ENCODE results near the gene RNF13.

Gene RNF13

DNA sequence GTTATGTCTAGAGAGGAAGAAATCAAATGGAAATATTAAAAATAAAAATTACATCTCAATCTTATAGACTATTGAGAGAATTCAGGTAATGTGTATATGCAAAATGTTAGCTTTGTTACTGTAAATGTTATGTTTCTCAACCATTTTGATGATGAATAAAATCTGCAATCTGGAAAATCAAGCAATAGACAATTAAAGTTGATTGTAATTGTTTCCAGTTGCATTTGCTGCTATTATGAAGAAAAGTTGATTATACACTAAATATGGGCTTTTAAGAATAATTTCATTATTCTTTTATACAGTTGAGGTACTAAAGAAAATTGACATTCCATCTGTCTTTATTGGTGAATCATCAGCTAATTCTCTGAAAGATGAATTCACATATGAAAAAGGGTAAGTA lies 88.8 kb downstream of the RNF13 start:
- DNase-seq (ENCODE audit: low read depth in 1 of 2, low spot score in 1 of 2), result no peak
- TF ChIP-seq SPI1 (IDR thresholded peaks at IDR 0.05; ENCODE audit: borderline replicate concordance, low read depth) (no peak), GABPA (IDR thresholded peaks at IDR 0.05; ENCODE audit: low read depth) (no peak), POLR2AphosphoS5 (IDR thresholded peaks at IDR 0.05; ENCODE audit: low read depth) (no peak)
- TF ChIP-seq, protein P1, sequence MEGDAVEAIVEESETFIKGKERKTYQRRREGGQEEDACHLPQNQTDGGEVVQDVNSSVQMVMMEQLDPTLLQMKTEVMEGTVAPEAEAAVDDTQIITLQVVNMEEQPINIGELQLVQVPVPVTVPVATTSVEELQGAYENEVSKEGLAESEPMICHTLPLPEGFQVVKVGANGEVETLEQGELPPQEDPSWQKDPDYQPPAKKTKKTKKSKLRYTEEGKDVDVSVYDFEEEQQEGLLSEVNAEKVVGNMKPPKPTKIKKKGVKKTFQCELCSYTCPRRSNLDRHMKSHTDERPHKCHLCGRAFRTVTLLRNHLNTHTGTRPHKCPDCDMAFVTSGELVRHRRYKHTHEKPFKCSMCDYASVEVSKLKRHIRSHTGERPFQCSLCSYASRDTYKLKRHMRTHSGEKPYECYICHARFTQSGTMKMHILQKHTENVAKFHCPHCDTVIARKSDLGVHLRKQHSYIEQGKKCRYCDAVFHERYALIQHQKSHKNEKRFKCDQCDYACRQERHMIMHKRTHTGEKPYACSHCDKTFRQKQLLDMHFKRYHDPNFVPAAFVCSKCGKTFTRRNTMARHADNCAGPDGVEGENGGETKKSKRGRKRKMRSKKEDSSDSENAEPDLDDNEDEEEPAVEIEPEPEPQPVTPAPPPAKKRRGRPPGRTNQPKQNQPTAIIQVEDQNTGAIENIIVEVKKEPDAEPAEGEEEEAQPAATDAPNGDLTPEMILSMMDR (IDR thresholded peaks at IDR 0.05; ENCODE audit: insufficient read depth, low read length), result no peak
- TF ChIP-seq, protein P2, sequence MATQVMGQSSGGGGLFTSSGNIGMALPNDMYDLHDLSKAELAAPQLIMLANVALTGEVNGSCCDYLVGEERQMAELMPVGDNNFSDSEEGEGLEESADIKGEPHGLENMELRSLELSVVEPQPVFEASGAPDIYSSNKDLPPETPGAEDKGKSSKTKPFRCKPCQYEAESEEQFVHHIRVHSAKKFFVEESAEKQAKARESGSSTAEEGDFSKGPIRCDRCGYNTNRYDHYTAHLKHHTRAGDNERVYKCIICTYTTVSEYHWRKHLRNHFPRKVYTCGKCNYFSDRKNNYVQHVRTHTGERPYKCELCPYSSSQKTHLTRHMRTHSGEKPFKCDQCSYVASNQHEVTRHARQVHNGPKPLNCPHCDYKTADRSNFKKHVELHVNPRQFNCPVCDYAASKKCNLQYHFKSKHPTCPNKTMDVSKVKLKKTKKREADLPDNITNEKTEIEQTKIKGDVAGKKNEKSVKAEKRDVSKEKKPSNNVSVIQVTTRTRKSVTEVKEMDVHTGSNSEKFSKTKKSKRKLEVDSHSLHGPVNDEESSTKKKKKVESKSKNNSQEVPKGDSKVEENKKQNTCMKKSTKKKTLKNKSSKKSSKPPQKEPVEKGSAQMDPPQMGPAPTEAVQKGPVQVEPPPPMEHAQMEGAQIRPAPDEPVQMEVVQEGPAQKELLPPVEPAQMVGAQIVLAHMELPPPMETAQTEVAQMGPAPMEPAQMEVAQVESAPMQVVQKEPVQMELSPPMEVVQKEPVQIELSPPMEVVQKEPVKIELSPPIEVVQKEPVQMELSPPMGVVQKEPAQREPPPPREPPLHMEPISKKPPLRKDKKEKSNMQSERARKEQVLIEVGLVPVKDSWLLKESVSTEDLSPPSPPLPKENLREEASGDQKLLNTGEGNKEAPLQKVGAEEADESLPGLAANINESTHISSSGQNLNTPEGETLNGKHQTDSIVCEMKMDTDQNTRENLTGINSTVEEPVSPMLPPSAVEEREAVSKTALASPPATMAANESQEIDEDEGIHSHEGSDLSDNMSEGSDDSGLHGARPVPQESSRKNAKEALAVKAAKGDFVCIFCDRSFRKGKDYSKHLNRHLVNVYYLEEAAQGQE (IDR thresholded peaks at IDR 0.05; ENCODE audit: insufficient replicate concordance, low read depth), result no peak
- Histone ChIP-seq H3K27ac (replicated peaks) (no peak overlapping the region), H3K27me3 (ENCODE audit: insufficient read depth, poor library complexity, severe bottlenecking) (no peaks in the 10 kb centered on the region), H3K4me3 (replicated peaks; ENCODE audit: insufficient read depth, low read length) (no peak overlapping the region)

DNA sequence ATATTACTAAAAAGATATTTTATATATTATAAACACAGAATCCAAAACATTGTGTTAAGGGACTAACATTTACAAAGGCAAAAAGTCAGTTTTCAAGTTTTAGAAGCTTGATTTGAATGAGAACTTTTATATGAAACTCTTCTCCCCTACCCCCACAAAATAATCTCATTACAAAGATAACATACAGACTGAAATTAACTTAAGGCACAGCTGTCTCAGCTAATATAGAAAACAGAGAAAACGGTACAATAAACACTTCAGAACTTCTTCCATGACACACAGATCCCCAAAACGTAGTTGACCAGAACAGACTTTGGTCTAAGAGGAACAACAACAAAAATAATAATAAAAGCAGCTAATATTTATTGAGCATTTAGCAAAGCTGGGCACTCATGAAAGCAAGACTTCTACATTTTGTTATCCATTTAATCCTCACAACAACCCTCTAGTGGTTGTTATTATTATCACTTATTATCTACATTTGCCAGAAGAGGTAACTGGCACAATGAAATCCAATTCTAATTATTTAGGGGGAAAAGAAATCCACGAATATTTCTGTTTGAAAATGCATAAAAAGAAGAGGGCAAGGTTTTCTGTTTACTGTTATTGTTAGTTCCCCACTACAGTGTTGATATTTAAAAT lies 89.6 kb downstream of the RNF13 start:
- H3K27ac ChIP-seq (replicated peaks), result no peak overlapping the region
- TF ChIP-seq GABPA (IDR thresholded peaks at IDR 0.05; ENCODE audit: low read depth) (no peak), SPI1 (IDR thresholded peaks at IDR 0.05; ENCODE audit: borderline replicate concordance, low read depth) (no peak), POLR2AphosphoS5 (IDR thresholded peaks at IDR 0.05; ENCODE audit: low read depth) (no peak)
- TF ChIP-seq, protein P2 (IDR thresholded peaks at IDR 0.05; ENCODE audit: insufficient replicate concordance, low read depth), result no peak
- TF ChIP-seq, protein P1 (IDR thresholded peaks at IDR 0.05; ENCODE audit: insufficient read depth, low read length), result no peak
- no peak for DNase-seq (ENCODE audit: low read depth in 1 of 2, low spot score in 1 of 2)
- H3K4me3 ChIP-seq (replicated peaks; ENCODE audit: insufficient read depth, low read length), result no peak overlapping the region
- H3K27me3 ChIP-seq (ENCODE audit: insufficient read depth, poor library complexity, severe bottlenecking), result no peaks in the 10 kb centered on the region

DNA sequence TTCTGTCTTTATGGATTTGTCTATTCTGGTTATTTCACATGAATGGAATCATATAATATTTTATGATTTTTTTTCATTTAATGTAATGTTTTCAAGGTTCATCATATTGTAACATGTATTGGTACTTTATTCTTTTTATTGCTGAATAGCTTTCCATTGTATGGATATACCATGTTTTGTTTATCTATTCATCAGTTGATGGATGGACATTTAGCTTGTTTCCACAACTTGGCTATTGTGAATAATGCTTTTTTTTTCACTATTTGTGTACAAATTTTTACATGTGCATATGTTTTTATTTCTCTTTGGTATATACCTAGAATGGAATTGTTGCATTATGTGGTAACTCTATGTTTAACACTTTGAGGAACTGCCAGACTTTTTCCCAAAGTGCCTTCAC lies 93.0 kb downstream of the RNF13 start:
- DNase-seq (ENCODE audit: low read depth in 1 of 2, low spot score in 1 of 2), result no peak
- TF ChIP-seq, protein P1 (IDR thresholded peaks at IDR 0.05; ENCODE audit: insufficient read depth, low read length), result no peak
- no peak for TF ChIP-seq GABPA (IDR thresholded peaks at IDR 0.05; ENCODE audit: low read depth)
- TF ChIP-seq POLR2AphosphoS5 (IDR thresholded peaks at IDR 0.05; ENCODE audit: low read depth), result no peak
- TF ChIP-seq, protein P2 (IDR thresholded peaks at IDR 0.05; ENCODE audit: insufficient replicate concordance, low read depth), result no peak
- no peak for TF ChIP-seq SPI1 (IDR thresholded peaks at IDR 0.05; ENCODE audit: borderline replicate concordance, low read depth)
- no peak overlapping the region for H3K27ac ChIP-seq (replicated peaks)
- H3K27me3 ChIP-seq (ENCODE audit: insufficient read depth, poor library complexity, severe bottlenecking), result no peaks in the 10 kb centered on the region
- H3K4me3 ChIP-seq (replicated peaks; ENCODE audit: insufficient read depth, low read length), result no peak overlapping the region

Measured in HL-60 (cell line).